MM.1S (cell line): Measurements from ENCODE around the gene GNAI2.
"Not testable (repeated sequence)": the region's sequence is repeated elsewhere in the genome, so short reads cannot be mapped to it uniquely, and the experiment has no call there.

ENCODE experiments used
- DNase-seq: peaks from one replicate; pipeline ENCODE4 v3.0.0-alpha.2; 2015
- H2AFZ ChIP-seq: fragments of 300-600 bp; sonication (generic); 2 replicates; pipeline ENCODE4 v1.6.0; 2016; ENCODE audit warnings: antibody characterized with exemption, low read length
- H3F3A ChIP-seq: fragments of 300-600 bp; sonication (generic); 2 replicates; pipeline ENCODE4 v1.6.1; 2016; ENCODE audit warnings: mild to moderate bottlenecking, antibody characterized with exemption, low read length, moderate library complexity, mixed read lengths; ENCODE audit not compliant: insufficient read depth
- H3K27ac ChIP-seq: fragments of 300-600 bp; sonication (generic); 2 replicates; pipeline ENCODE4 v1.5.1; 2016; ENCODE audit warnings: mild to moderate bottlenecking, low read length
- H3K27me3 ChIP-seq: fragments of 300-600 bp; sonication (generic); replicated peaks from 2 replicates; pipeline ENCODE4 v1.6.0; 2016; ENCODE audit warnings: low read length; ENCODE audit not compliant: insufficient read depth
- H3K36me3 ChIP-seq: fragments of 300-600 bp; sonication (generic); replicated peaks from 2 replicates; pipeline ENCODE4 v1.6.1; 2016; ENCODE audit warnings: mild to moderate bottlenecking, low read length, mixed read lengths; ENCODE audit not compliant: insufficient read depth
- H3K4me1 ChIP-seq: fragments of 300-600 bp; sonication (generic); 2 replicates; pipeline ENCODE4 v1.6.1; 2016; ENCODE audit warnings: low read length, mixed read lengths
- H3K4me2 ChIP-seq: fragments of 300-600 bp; sonication (generic); 2 replicates; pipeline ENCODE4 v1.6.0; 2016; ENCODE audit warnings: low read depth, low read length
- H3K4me3 ChIP-seq: fragments of 300-600 bp; sonication (generic); 2 replicates; pipeline ENCODE4 v1.5.1; 2016; ENCODE audit warnings: low read length, mixed read lengths
- H3K79me2 ChIP-seq: fragments of 300-600 bp; sonication (generic); 2 replicates; pipeline ENCODE4 v1.6.1; 2016; ENCODE audit warnings: mixed run types, low read length, mixed read lengths
- H3K9ac ChIP-seq: fragments of 300-600 bp; sonication (generic); 2 replicates; pipeline ENCODE4 v1.6.1; 2016; ENCODE audit warnings: low read length, mixed read lengths
- H3K9me2 ChIP-seq: fragments of 300-600 bp; sonication (generic); replicated peaks from 2 replicates; pipeline ENCODE4 v1.6.1; 2016; ENCODE audit warnings: mild to moderate bottlenecking, low read length, mixed read lengths; ENCODE audit not compliant: insufficient read depth
- H3K9me3 ChIP-seq: fragments of 300-600 bp; sonication (generic); replicated peaks from 2 replicates; pipeline ENCODE4 v1.6.1; 2016; ENCODE audit warnings: mild to moderate bottlenecking, low read length, mixed read lengths; ENCODE audit not compliant: insufficient read depth
- H4K20me1 ChIP-seq: fragments of 300-600 bp; sonication (generic); 2 replicates; pipeline ENCODE4 v1.6.1; 2016; ENCODE audit warnings: mild to moderate bottlenecking, low read length, moderate library complexity, mixed read lengths; ENCODE audit not compliant: insufficient read depth
- EZH2 ChIP-seq: fragments of 300-600 bp; sonication (generic); optimal IDR thresholded peaks from 2 replicates; pipeline ENCODE3; 2017; ENCODE audit warnings: low read depth, mild to moderate bottlenecking, antibody characterized with exemption, low read length, mixed read lengths
- EZH2phosphoT487 ChIP-seq: fragments of 300-600 bp; sonication (generic); IDR thresholded peaks from 2 replicates; pipeline ENCODE4 v1.6.1; 2018; ENCODE audit warnings: antibody characterized with exemption, low read length
- TF ChIP-seq, protein P1 (sequence below): fragments of 300-600 bp; sonication (generic); IDR thresholded peaks from 2 replicates; pipeline ENCODE4 v1.5.1; 2016; ENCODE audit warnings: antibody characterized with exemption, low read length, mixed read lengths

GNAI2 gene

GRCh38 chr3:50242381-50242770, 6.4 kb downstream of the GNAI2 start:
- peaks cover 17% of the 10 kb centered on the region for H3K4me1 ChIP-seq
- H3F3A ChIP-seq, result peaks cover 25% of the 10 kb centered on the region
- H3K9me2 ChIP-seq, result no peaks in the 10 kb centered on the region
- H3K4me3 ChIP-seq, result no peak overlapping the region
- H3K79me2 ChIP-seq, result peaks cover 96% of the 10 kb centered on the region
- H3K36me3 ChIP-seq, result no peaks in the 10 kb centered on the region
- no peak overlapping the region for H3K27ac ChIP-seq
- no peak overlapping the region for H2AFZ ChIP-seq
- no peak overlapping the region for H3K4me2 ChIP-seq
- TF ChIP-seq EZH2, result no peak
- TF ChIP-seq, protein P1, sequence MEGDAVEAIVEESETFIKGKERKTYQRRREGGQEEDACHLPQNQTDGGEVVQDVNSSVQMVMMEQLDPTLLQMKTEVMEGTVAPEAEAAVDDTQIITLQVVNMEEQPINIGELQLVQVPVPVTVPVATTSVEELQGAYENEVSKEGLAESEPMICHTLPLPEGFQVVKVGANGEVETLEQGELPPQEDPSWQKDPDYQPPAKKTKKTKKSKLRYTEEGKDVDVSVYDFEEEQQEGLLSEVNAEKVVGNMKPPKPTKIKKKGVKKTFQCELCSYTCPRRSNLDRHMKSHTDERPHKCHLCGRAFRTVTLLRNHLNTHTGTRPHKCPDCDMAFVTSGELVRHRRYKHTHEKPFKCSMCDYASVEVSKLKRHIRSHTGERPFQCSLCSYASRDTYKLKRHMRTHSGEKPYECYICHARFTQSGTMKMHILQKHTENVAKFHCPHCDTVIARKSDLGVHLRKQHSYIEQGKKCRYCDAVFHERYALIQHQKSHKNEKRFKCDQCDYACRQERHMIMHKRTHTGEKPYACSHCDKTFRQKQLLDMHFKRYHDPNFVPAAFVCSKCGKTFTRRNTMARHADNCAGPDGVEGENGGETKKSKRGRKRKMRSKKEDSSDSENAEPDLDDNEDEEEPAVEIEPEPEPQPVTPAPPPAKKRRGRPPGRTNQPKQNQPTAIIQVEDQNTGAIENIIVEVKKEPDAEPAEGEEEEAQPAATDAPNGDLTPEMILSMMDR, result no peak
- TF ChIP-seq EZH2phosphoT487, result no peak
- DNase-seq, result no peak
- no peaks in the 10 kb centered on the region for H3K9me3 ChIP-seq
- no peaks in the 10 kb centered on the region for H4K20me1 ChIP-seq
- no peak overlapping the region for H3K9ac ChIP-seq
- H3K27me3 ChIP-seq, result no peaks in the 10 kb centered on the region

GRCh38 chr3:50242851-50243542, 7.0 kb downstream of the GNAI2 start:
- Histone ChIP-seq H3K36me3 (no peaks in the 10 kb centered on the region), H4K20me1 (no peaks in the 10 kb centered on the region), H3K27me3 (no peaks in the 10 kb centered on the region), H3K27ac (no peak overlapping the region), H3F3A (peaks cover 21% of the 10 kb centered on the region), H3K9me3 (no peaks in the 10 kb centered on the region), H3K4me3 (no peak overlapping the region), H2AFZ (no peak overlapping the region), H3K9ac (no peak overlapping the region), H3K9me2 (no peaks in the 10 kb centered on the region), H3K4me2 (no peak overlapping the region), H3K79me2 (peaks cover 96% of the 10 kb centered on the region), H3K4me1 (peaks cover 19% of the 10 kb centered on the region)
- no peak for DNase-seq
- TF ChIP-seq, protein P1, result no peak
- TF ChIP-seq EZH2phosphoT487, result no peak
- TF ChIP-seq EZH2, result no peak

DNA sequence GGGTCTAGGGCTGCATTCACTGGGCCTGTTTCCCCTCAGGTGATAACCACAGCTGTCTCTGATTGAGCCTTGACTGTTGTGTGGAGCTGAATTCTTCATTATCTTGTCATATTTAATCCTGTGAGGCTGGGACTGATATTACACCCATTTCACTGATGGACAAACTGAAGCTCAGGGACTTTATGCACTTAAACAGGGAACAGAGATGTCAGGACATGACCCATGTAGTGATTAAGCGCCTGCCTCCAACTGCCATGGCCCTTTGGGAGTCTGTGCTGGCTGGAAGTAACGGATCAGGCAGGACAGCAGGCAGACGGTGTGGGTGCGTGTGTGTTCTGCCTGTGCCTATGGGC, 7.5 kb downstream of the GNAI2 start:
- Histone ChIP-seq H3K9me3 (no peaks in the 10 kb centered on the region), H3K4me3 (no peak overlapping the region), H3K79me2 (peaks cover 96% of the 10 kb centered on the region), H3F3A (peaks cover 21% of the 10 kb centered on the region), H3K4me1 (peaks cover 14% of the 10 kb centered on the region), H3K9me2 (no peaks in the 10 kb centered on the region), H3K36me3 (no peaks in the 10 kb centered on the region), H4K20me1 (no peaks in the 10 kb centered on the region), H3K27ac (no peak overlapping the region), H3K9ac (no peak overlapping the region), H3K4me2 (no peak overlapping the region), H2AFZ (no peak overlapping the region), H3K27me3 (no peaks in the 10 kb centered on the region)
- DNase-seq, result no peak
- TF ChIP-seq, protein P1, result no peak
- TF ChIP-seq EZH2phosphoT487 (no peak), EZH2 (no peak)

DNA sequence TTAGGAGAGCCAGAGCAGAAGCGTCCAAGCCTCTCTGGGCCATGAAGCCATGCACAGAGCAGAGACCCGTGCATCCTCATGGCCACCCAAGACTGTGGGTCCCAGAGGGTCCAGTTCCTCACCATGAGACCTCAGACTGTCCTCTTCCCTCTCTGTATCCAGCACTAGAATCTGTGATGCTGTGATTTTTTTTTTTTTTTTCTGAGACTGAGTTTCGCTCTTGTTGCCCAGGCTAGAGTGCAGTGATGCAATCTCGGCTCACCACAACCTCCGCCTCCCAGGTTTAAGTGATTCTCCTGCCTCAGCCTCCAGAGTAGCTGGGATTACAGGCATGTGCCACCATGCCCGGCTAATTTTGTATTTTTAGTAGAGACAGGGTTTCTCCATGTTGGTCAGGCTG, 8.8 kb downstream of the GNAI2 start:
- not testable (repeated sequence) for H3K9me3 ChIP-seq, H2AFZ ChIP-seq, H3K27ac ChIP-seq, DNase-seq, H3K9ac ChIP-seq, H3K4me3 ChIP-seq, H3K27me3 ChIP-seq, H3K4me2 ChIP-seq, H3K9me2 ChIP-seq, H3K36me3 ChIP-seq, H4K20me1 ChIP-seq
- peaks cover 13% of the 10 kb centered on the region for H3K4me1 ChIP-seq
- H3F3A ChIP-seq, result peaks cover 21% of the 10 kb centered on the region
- H3K79me2 ChIP-seq, result peaks cover 96% of the 10 kb centered on the region
